HepG2 (cell line): ENCODE results near the gene IRF7. TPM values are rescaled to one million over a fixed set of nuclear protein-coding genes. Genes with fewer than 3 reads are reported as not detected.
A peak's percentile ranks its signal among the peaks of the same experiment; 100 is the strongest.

Source experiments
- ATF1 ChIP-seq: IDR thresholded peaks from 2 replicates; pipeline ENCODE4 v1.6.1; 2016; ENCODE audit warnings: mild to moderate bottlenecking, control low read depth
- DZIP1 ChIP-seq: sonication (generic); formaldehyde crosslinking; IDR thresholded peaks from 2 replicates; pipeline ENCODE4 v1.5.0; 2020; ENCODE audit warnings: mild to moderate bottlenecking, missing genetic modification reagents
- E2F5 ChIP-seq: sonication (generic); formaldehyde crosslinking; conservative IDR thresholded peaks from 2 replicates; pipeline ENCODE4 v1.4.0; 2020; ENCODE audit warnings: missing genetic modification reagents
- JUNB ChIP-seq: sonication (generic); formaldehyde crosslinking; IDR thresholded peaks from 2 replicates; pipeline ENCODE4 v1.8.0; 2022; ENCODE audit warnings: missing genetic modification reagents, mild to moderate bottlenecking, borderline replicate concordance
- JUND ChIP-seq: sonication (generic); formaldehyde crosslinking; IDR thresholded peaks from 2 replicates; pipeline ENCODE4 v1.8.0; 2022; ENCODE audit warnings: mild to moderate bottlenecking, missing genetic modification reagents
- KAT8 ChIP-seq: IDR thresholded peaks from 2 replicates; pipeline ENCODE4 v1.6.1; 2016; ENCODE audit warnings: missing genetic modification reagents, missing compliant biosample characterization
- KDM1A ChIP-seq: IDR thresholded peaks from 2 replicates; pipeline ENCODE4 v1.6.1; 2016; ENCODE audit warnings: missing compliant biosample characterization
- NR2F1 ChIP-seq, 2 experiments: fragments of 450-650 bp in 1 of 2; formaldehyde crosslinking in 1 of 2; IDR thresholded peaks; 2 replicates each; pipeline versions ENCODE4 v1.5.0 to v1.6.1; 2016 to 2020; ENCODE audit warnings: mild to moderate bottlenecking in 1 of 2, missing compliant biosample characterization in 1 of 2, missing genetic modification reagents in 1 of 2, moderate library complexity in 1 of 2
- PPARG ChIP-seq: conservative IDR thresholded peaks from 2 replicates; pipeline ENCODE4 v1.6.1; 2016; ENCODE audit warnings: missing biosample characterization, missing genetic modification reagents
- RFX5 ChIP-seq: IDR thresholded peaks from 2 replicates; pipeline ENCODE4 v1.6.1; 2011; ENCODE audit warnings: low read depth, low read length, improper control_type of control experiment
- RNF219 ChIP-seq: sonication (generic); formaldehyde crosslinking; IDR thresholded peaks from 2 replicates; pipeline ENCODE4 v1.5.0; 2020; ENCODE audit warnings: mild to moderate bottlenecking, missing genetic modification reagents
- TEF ChIP-seq: sonication (generic); formaldehyde crosslinking; IDR thresholded peaks from 2 replicates; pipeline ENCODE4 v1.5.0; 2020; ENCODE audit warnings: missing genetic modification reagents
- TRIM24 ChIP-seq: sonication (generic); formaldehyde crosslinking; IDR thresholded peaks from 2 replicates; pipeline ENCODE4 v1.8.0; 2022; ENCODE audit warnings: mild to moderate bottlenecking, missing genetic modification reagents
- ZBTB34 ChIP-seq: sonication (generic); formaldehyde crosslinking; IDR thresholded peaks from 2 replicates; pipeline ENCODE4 v1.8.0; 2022; ENCODE audit warnings: mild to moderate bottlenecking, missing genetic modification reagents
- ZBTB42 ChIP-seq: sonication (generic); formaldehyde crosslinking; IDR thresholded peaks from 2 replicates; pipeline ENCODE4 v1.5.0; 2020; ENCODE audit warnings: mild to moderate bottlenecking, missing genetic modification reagents
- ZNF615 ChIP-seq: sonication (generic); formaldehyde crosslinking; IDR thresholded peaks from 2 replicates; pipeline ENCODE4 v1.5.0; 2020; ENCODE audit warnings: mild to moderate bottlenecking, missing genetic modification reagents, borderline replicate concordance
- ZNF672 ChIP-seq: sonication (generic); formaldehyde crosslinking; IDR thresholded peaks from 2 replicates; pipeline ENCODE4 v1.8.1; 2022; ENCODE audit warnings: missing genetic modification reagents
- ZNF678 ChIP-seq: sonication (generic); formaldehyde crosslinking; IDR thresholded peaks from 2 replicates; pipeline ENCODE4 v1.4.0; 2020; ENCODE audit warnings: mild to moderate bottlenecking, missing genetic modification reagents
- ZNF883 ChIP-seq: sonication (generic); formaldehyde crosslinking; IDR thresholded peaks from 2 replicates; pipeline ENCODE4 v1.5.1; 2020; ENCODE audit warnings: mild to moderate bottlenecking, missing genetic modification reagents; ENCODE audit errors: not compliant biosample characterization
- polyA plus RNA-seq, 8 experiments: library from polyadenylated mRNA; depleted of rRNA in 3 of 8; stranded (reverse) in 7 of 8; unstranded in 1 of 8; fragments of >200 nt; fragmentation: Illumina TruSeq in 4 of 8; extraction: Trizol in 4 of 8; gene quantifications; 2 replicates each; pipeline versions ENCODE4 v1.2.1 to v1.2.3, GENCODE V29; 2011 to 2016; ENCODE audit warnings: low read depth in 4 of 8, missing spikeins in 1 of 8, mixed read lengths in 1 of 8; ENCODE audit not compliant: insufficient read depth in 1 of 8
- total RNA-seq, 5 experiments: library from RNA; depleted of rRNA; stranded (reverse); fragments of >200 nt; fragmentation: Illumina TruSeq; extraction: Trizol; gene quantifications; 2 replicates each; pipeline ENCODE4 v1.2.3, GENCODE V29; 2016; ENCODE audit warnings: low read depth in 1 of 5

The IRF7 gene
- total and polyA plus RNA-seq, 2 of the 13 experiments (the other 11 are each of a cell fraction or from before 2014, with no cell fraction given) = not detected

GRCh38 chr11:575996-576768 is 39.6 kb downstream of the IRF7 start, which contains the start of gene PHRF1 (continued):
- TF ChIP-seq ZBTB34 (CRISPR knock-in tag) (no peak), ZNF615 (CRISPR knock-in tag) (no peak), DZIP1 (CRISPR knock-in tag) (no peak), TEF (CRISPR knock-in tag) (no peak), KDM1A (CRISPR knock-in tag) (no peak), ZNF678 (CRISPR knock-in tag) (no peak), TRIM24 (CRISPR knock-in tag) (no peak), RNF219 (CRISPR knock-in tag) (no peak), ZNF883 (CRISPR knock-in tag) (peak; percentile 40), JUNB (CRISPR knock-in tag) (no peak), ZBTB42 (CRISPR knock-in tag) (no peak), NR2F1 (CRISPR knock-in tag; IDR thresholded peaks at IDR 0.05) (no peak), RFX5 (no peak), JUND (CRISPR knock-in tag) (no peak), E2F5 (peak; percentile 87), ATF1 (no peak), ZNF672 (no peak), KAT8 (peak; percentile 85), PPARG (CRISPR knock-in tag) (no peak)
